ENCODE data around the gene NOTCH2NLA.
"Not testable (repeated sequence)": the region's sequence is repeated elsewhere in the genome, so short reads cannot be mapped to it uniquely, and the experiment has no call there.

- TF ChIP-seq EZH2 (IDR thresholded peaks at IDR 0.05; ENCODE audit: low read length, missing control alignments); CTCF (conservative IDR thresholded peaks at IDR 0.05 in 1 of 2, IDR thresholded peaks at IDR 0.05 in 1 of 2; ENCODE audit: low read depth in 1 of 2, low read length in 2 of 2): not testable (repeated sequence)
These were observed 54.3 kb downstream of the NOTCH2NLA start for GRCh38 chr1:146174531-146174930.

Data from fibroblast of lung (primary cell).